ENCODE data around the gene PTPRM. TPM values are rescaled to one million over a fixed set of nuclear protein-coding genes. Genes with fewer than 3 reads are reported as not detected.

Gene PTPRM
- total and polyA plus RNA-seq, 9 donors: 61.7 to 91.5 (median 66.4) TPM

- H3K27ac ChIP-seq (ENCODE audit: low read length): no peak overlapping the region
- H3K4me1 ChIP-seq (ENCODE audit: control insufficient read depth, insufficient read depth, low read length): no peaks in the 10 kb centered on the region
- no peaks in the 10 kb centered on the region for H3K36me3 ChIP-seq (ENCODE audit: control insufficient read depth, insufficient read depth, low read length)
- H3K4me3 ChIP-seq (ENCODE audit: low read length): no peak overlapping the region
- no peak for DNase-seq
- WGBS (ENCODE audit: insufficient coverage): 20% methylated on average over 1 of the region's 5 CpGs
- H3K9me3 ChIP-seq (replicated peaks; ENCODE audit: control insufficient read depth, low read depth, low read length): no peaks in the 10 kb centered on the region
- H3K27me3 ChIP-seq (ENCODE audit: control insufficient read depth, insufficient read depth, low read length): no peaks in the 10 kb centered on the region
Observed at GRCh38 chr18:7939521-7939920, 372.4 kb downstream of the PTPRM start.

GRCh38 chr18:7940379-7940778 lies 373.3 kb downstream of the PTPRM start:
- 86% methylated on average over 4 of the region's 5 CpGs for WGBS (ENCODE audit: insufficient coverage)

GRCh38 chr18:7940971-7941370 lies 373.9 kb downstream of the PTPRM start:
- no peak for DNase-seq
- Histone ChIP-seq H3K27ac (ENCODE audit: low read length) (no peak overlapping the region), H3K36me3 (ENCODE audit: control insufficient read depth, insufficient read depth, low read length) (no peaks in the 10 kb centered on the region), H3K27me3 (ENCODE audit: control insufficient read depth, insufficient read depth, low read length) (no peaks in the 10 kb centered on the region), H3K4me1 (ENCODE audit: control insufficient read depth, insufficient read depth, low read length) (no peaks in the 10 kb centered on the region), H3K9me3 (replicated peaks; ENCODE audit: control insufficient read depth, low read depth, low read length) (no peaks in the 10 kb centered on the region), H3K4me3 (ENCODE audit: low read length) (no peak overlapping the region)
- 29% methylated on average over 2 of the region's 4 CpGs for WGBS (ENCODE audit: insufficient coverage)

More at GRCh38 chr18:7940379-7940778, 373.3 kb downstream of the PTPRM start:
- H3K4me1 ChIP-seq (ENCODE audit: control insufficient read depth, insufficient read depth, low read length): no peaks in the 10 kb centered on the region
- H3K27me3 ChIP-seq (ENCODE audit: control insufficient read depth, insufficient read depth, low read length): no peaks in the 10 kb centered on the region
- no peak for DNase-seq
- no peaks in the 10 kb centered on the region for H3K9me3 ChIP-seq (replicated peaks; ENCODE audit: control insufficient read depth, low read depth, low read length)
- H3K27ac ChIP-seq (ENCODE audit: low read length): no peak overlapping the region
- H3K36me3 ChIP-seq (ENCODE audit: control insufficient read depth, insufficient read depth, low read length): no peaks in the 10 kb centered on the region
- no peak overlapping the region for H3K4me3 ChIP-seq (ENCODE audit: low read length)

- WGBS (ENCODE audit: insufficient coverage): 62% methylated on average over 5 of the region's 6 CpGs
- Histone ChIP-seq H3K27me3 (ENCODE audit: control insufficient read depth, insufficient read depth, low read length) (no peaks in the 10 kb centered on the region), H3K4me1 (ENCODE audit: control insufficient read depth, insufficient read depth, low read length) (no peaks in the 10 kb centered on the region), H3K27ac (ENCODE audit: low read length) (no peak overlapping the region), H3K9me3 (replicated peaks; ENCODE audit: control insufficient read depth, low read depth, low read length) (no peaks in the 10 kb centered on the region), H3K4me3 (ENCODE audit: low read length) (no peak overlapping the region), H3K36me3 (ENCODE audit: control insufficient read depth, insufficient read depth, low read length) (no peaks in the 10 kb centered on the region)
- peak; percentile 81 for DNase-seq
Observed at GRCh38 chr18:7941533-7941932, 374.4 kb downstream of the PTPRM start.

GRCh38 chr18:7945882-7946281 lies 378.8 kb downstream of the PTPRM start:
- Histone ChIP-seq H3K27ac (ENCODE audit: low read length) (no peak overlapping the region), H3K4me3 (ENCODE audit: low read length) (no peak overlapping the region), H3K36me3 (ENCODE audit: control insufficient read depth, insufficient read depth, low read length) (peaks cover 3% of the 10 kb centered on the region), H3K9me3 (replicated peaks; ENCODE audit: control insufficient read depth, low read depth, low read length) (no peaks in the 10 kb centered on the region), H3K4me1 (ENCODE audit: control insufficient read depth, insufficient read depth, low read length) (no peaks in the 10 kb centered on the region), H3K27me3 (ENCODE audit: control insufficient read depth, insufficient read depth, low read length) (no peaks in the 10 kb centered on the region)
- no peak for DNase-seq
- WGBS (ENCODE audit: insufficient coverage): no CpG with 5 or more reads among the region's 3 CpGs

- no peaks in the 10 kb centered on the region for H3K4me1 ChIP-seq (ENCODE audit: control insufficient read depth, insufficient read depth, low read length)
- H3K4me3 ChIP-seq (ENCODE audit: low read length): no peak overlapping the region
- peaks cover 3% of the 10 kb centered on the region for H3K36me3 ChIP-seq (ENCODE audit: control insufficient read depth, insufficient read depth, low read length)
- no peak overlapping the region for H3K27ac ChIP-seq (ENCODE audit: low read length)
- DNase-seq: peak; percentile 29
- WGBS (ENCODE audit: insufficient coverage): 29% methylated on average over 1 of the region's 7 CpGs
- H3K9me3 ChIP-seq (replicated peaks; ENCODE audit: control insufficient read depth, low read depth, low read length): no peaks in the 10 kb centered on the region
- no peaks in the 10 kb centered on the region for H3K27me3 ChIP-seq (ENCODE audit: control insufficient read depth, insufficient read depth, low read length)
Observed at GRCh38 chr18:7946734-7947377, 379.7 kb downstream of the PTPRM start.

GRCh38 chr18:7950380-7951136 lies 383.4 kb downstream of the PTPRM start:
- DNase-seq: no peak
- H3K4me3 ChIP-seq (ENCODE audit: low read length): no peak overlapping the region
- H3K4me1 ChIP-seq (ENCODE audit: control insufficient read depth, insufficient read depth, low read length): no peaks in the 10 kb centered on the region
- H3K9me3 ChIP-seq (replicated peaks; ENCODE audit: control insufficient read depth, low read depth, low read length): no peaks in the 10 kb centered on the region
- peaks cover 5% of the 10 kb centered on the region for H3K36me3 ChIP-seq (ENCODE audit: control insufficient read depth, insufficient read depth, low read length)
- H3K27ac ChIP-seq (ENCODE audit: low read length): no peak overlapping the region
- WGBS (ENCODE audit: insufficient coverage): 93% methylated on average over 2 of the region's 6 CpGs
- no peaks in the 10 kb centered on the region for H3K27me3 ChIP-seq (ENCODE audit: control insufficient read depth, insufficient read depth, low read length)

- WGBS (ENCODE audit: insufficient coverage): 81% methylated on average over 3 of the region's 8 CpGs
Observed at GRCh38 chr18:7953095-7953958, 386.2 kb downstream of the PTPRM start.

GRCh38 chr18:7954238-7954637 lies 387.1 kb downstream of the PTPRM start:
- Histone ChIP-seq H3K4me1 (ENCODE audit: control insufficient read depth, insufficient read depth, low read length) (no peaks in the 10 kb centered on the region), H3K9me3 (replicated peaks; ENCODE audit: control insufficient read depth, low read depth, low read length) (no peaks in the 10 kb centered on the region), H3K4me3 (ENCODE audit: low read length) (no peak overlapping the region), H3K27me3 (ENCODE audit: control insufficient read depth, insufficient read depth, low read length) (no peaks in the 10 kb centered on the region), H3K36me3 (ENCODE audit: control insufficient read depth, insufficient read depth, low read length) (peaks cover 5% of the 10 kb centered on the region), H3K27ac (ENCODE audit: low read length) (no peak overlapping the region)
- no peak for DNase-seq
- WGBS (ENCODE audit: insufficient coverage): no CpG with 5 or more reads among the region's 1 CpG

More at GRCh38 chr18:7953095-7953958, 386.2 kb downstream of the PTPRM start:
- H3K9me3 ChIP-seq (replicated peaks; ENCODE audit: control insufficient read depth, low read depth, low read length): no peaks in the 10 kb centered on the region
- H3K36me3 ChIP-seq (ENCODE audit: control insufficient read depth, insufficient read depth, low read length): peaks cover 5% of the 10 kb centered on the region
- no peak overlapping the region for H3K27ac ChIP-seq (ENCODE audit: low read length)
- H3K4me1 ChIP-seq (ENCODE audit: control insufficient read depth, insufficient read depth, low read length): no peaks in the 10 kb centered on the region
- DNase-seq: no peak
- no peaks in the 10 kb centered on the region for H3K27me3 ChIP-seq (ENCODE audit: control insufficient read depth, insufficient read depth, low read length)
- H3K4me3 ChIP-seq (ENCODE audit: low read length): no peak overlapping the region

- H3K36me3 ChIP-seq (ENCODE audit: control insufficient read depth, insufficient read depth, low read length): peaks cover 5% of the 10 kb centered on the region
- no peak overlapping the region for H3K4me3 ChIP-seq (ENCODE audit: low read length)
- no peaks in the 10 kb centered on the region for H3K27me3 ChIP-seq (ENCODE audit: control insufficient read depth, insufficient read depth, low read length)
- DNase-seq: no peak
- H3K4me1 ChIP-seq (ENCODE audit: control insufficient read depth, insufficient read depth, low read length): no peaks in the 10 kb centered on the region
- no peaks in the 10 kb centered on the region for H3K9me3 ChIP-seq (replicated peaks; ENCODE audit: control insufficient read depth, low read depth, low read length)
- 90% methylated on average over 7 of the region's 7 CpGs for WGBS (ENCODE audit: insufficient coverage)
- no peak overlapping the region for H3K27ac ChIP-seq (ENCODE audit: low read length)
Observed at GRCh38 chr18:7955175-7955574, 388.1 kb downstream of the PTPRM start.

All from muscle of leg (tissue), 11 donors.